ENCODE results near the gene SUFU. TPM values are rescaled to one million over a fixed set of nuclear protein-coding genes. Genes with fewer than 3 reads are reported as not detected.

The SUFU gene
- total RNA-seq, 1 experiment from 2014 or later = 2.4 TPM

DNA sequence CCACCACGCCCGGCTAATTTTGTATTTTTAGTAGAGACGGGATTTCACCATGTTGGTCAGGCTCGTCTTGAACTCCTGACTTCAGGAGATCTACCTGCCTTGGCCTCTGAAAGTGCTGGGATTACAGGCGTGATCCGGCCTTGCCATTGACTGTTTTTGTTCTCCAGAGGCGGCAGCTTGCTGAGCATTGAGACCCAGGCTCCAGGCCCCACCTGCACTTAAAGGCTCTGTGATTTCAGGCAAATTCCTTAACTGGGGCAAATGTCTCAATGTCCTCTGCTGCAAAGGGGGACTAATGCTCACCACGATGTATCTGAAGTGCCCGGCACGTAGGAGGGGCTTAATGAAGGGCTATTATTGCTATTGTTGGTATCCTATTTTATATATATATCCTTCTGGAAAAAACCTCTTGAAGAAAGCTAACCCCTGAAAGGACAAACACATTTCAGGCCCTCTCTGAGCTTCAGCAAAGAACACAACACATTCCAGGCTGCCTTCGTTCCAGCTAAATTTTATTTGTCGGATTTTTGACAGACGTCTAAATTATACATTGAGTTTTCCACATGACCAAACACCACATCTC, 169.6 kb downstream of the SUFU start:
- no peak for DNase-seq (ENCODE audit: low spot score)
- in situ Hi-C loops (cut with HindIII; ENCODE audit: low sequenced_read_pairs) = no loop called here

DNA sequence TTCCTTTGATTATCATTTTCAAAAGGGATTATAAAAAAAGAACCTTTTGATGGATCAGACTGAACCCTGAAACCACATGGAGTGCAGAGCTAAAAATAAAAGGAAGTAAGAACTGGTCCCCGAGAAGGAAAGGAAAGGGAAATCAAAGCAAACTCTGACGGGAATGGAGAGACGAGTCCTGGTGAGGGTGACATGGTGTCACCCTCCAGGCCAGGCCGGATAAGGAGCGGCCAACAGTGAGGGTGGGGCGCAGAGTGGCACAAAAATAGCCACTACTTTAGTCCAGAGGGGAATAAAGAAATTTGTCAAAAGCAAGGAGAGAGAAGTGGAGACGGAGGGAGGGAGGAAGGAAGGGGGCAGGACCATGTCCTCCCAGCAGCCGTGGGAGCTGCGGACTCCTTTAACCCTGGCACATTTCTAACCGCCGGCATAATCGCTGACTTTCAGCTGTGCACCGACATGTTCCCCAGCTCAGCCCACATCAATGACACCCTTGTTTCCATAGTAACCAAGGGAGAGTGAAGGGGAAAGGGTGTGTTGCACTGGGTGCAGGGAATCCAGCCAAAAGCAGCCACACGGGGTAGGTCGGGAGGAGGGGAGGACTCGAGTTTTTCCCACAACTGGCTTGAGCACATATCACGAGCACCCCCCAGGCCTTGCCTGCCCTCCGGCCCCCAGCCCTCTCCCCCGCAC, 170.2 kb downstream of the SUFU start:
- in situ Hi-C loops (cut with HindIII; ENCODE audit: low sequenced_read_pairs) = no loop called here
- DNase-seq (ENCODE audit: low spot score) = peak; percentile 69

DNA sequence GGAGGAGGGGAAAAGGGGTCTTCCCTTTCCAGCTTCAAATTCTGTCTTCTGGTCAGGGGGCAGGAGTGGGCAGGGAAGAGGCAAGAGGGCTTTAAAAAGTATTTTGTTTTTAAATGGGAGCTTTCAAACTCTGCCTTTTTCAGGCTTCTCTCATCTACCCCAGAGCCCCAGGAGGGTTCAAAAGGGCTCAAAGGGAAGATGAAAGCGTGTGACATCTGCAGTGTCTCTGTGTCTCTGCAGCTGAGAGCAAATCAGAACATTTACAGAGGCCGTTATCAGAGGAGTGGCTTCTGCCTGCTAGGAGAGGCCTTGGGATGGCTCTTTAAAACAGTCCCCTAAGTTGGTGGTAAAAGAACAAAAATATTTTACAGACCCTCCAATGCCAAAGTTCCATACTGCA, 170.8 kb downstream of the SUFU start:
- in situ Hi-C loops (cut with HindIII; ENCODE audit: low sequenced_read_pairs) = no loop called here
- no peak for DNase-seq (ENCODE audit: low spot score)

DNA sequence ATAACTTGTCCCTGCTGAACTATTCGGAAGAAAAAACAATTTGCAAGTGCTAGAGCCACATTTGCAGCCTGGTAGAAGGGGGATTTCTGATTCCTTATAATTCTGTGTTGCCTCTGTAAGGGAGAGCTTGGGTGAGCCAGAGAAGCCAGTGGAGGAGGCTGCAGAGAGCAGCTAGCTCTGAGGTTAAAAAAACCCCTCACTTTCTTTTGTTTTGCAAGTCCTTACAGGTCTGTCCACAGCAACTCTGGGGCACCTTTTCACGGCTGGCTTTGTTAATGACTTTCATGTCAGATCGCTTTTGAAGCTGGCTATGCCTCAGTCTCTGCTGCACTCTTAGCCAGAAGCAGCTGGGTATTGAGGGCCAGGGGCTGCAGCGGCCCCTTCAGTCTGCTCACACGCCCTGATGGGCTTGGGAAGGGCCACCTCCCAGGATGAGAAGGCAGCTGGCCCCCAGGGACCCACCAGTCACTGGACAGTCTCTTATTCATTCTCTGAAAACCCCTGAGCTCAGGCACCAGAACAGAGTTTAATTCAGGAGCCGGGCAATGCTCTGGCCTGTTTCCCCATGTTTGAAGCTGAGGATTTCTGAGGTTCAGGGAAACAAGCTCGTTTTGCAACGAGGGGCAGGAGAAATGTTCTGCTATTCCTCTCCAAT, 171.4 kb downstream of the SUFU start:
- DNase-seq (ENCODE audit: low spot score) = no peak
- in situ Hi-C loops (cut with HindIII; ENCODE audit: low sequenced_read_pairs) = no loop called here

DNA sequence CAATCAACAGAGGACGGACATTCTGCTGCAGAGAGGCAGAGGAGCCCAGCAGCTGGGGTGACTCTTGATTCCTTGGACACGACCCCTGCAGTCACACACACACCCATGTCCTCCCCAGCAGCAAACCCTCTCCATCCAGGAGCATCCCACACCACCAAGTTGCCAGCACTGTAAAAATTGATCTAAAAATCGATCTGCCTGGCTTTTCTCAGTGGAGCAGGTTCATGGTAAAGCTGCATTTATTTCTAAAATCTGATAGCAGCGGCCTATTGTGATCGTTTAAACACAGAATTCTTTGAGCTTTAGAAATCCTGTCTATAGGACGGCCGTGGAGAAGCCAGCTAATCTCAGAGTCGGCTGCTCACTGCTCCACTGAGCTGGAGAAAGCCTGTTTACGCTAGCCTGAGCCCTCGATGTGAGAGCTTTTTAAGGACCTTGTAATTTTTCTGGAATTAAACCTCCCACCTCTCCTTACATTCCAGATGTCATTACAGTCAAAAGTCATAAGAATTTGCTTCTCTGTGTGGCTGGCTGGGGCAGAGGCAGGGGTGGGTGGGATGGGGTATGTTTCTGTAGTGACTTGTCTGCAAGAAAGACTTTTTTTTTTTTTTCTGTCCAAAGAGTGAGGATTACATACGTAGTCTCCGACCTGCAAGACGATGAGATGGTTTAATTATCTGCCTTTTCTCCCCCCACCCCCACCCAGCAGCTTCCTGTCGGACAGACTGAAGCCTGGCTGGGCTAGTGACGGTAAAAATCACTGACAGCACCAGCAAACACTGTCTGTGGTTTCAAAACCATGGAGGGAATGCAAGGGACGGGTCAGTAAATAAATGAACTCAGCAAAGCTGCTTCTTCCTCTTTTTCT, 172.1 kb downstream of the SUFU start:
- in situ Hi-C loops (cut with HindIII; ENCODE audit: low sequenced_read_pairs) = no loop called here
- no peak for DNase-seq (ENCODE audit: low spot score)

DNA sequence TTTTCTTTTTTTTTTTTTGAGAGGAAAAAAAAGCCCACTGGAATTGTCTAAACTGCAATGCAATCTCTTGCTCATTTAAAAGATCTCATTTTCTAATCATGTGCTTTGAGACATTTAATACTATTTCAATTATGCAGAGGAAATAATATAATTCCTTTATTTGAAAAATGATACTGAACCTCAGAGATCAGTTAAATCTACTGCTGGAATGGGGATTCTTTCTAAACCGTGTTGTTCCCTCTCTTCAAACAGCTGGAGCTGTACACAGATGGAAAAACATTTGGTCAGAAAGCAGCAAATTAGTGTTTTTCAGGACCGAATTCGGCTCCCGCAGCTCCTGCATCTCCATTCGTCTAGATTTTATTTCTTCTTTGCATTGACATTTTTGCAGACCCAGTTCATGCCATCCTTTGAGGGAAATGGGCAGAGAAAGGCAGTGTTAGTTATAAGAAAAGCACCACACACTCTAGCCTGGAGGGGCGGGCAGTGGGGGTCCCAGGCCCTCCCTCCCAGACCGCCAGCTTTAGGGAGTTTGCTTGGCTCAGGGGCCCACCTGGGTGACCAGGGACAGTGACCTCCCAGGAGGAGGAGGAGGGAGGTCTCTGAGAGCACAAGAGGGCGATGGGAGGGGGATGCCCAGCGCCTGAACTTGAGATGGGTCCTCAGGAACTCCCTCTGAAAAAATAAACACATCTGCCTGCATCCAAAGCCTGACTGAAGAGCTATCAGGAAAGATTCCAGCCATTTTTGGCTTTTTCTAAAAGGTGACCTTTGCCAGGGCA, 173.0 kb downstream of the SUFU start:
- in situ Hi-C loops (cut with HindIII; ENCODE audit: low sequenced_read_pairs) = no loop called here
- DNase-seq (ENCODE audit: low spot score) = no peak

DNA sequence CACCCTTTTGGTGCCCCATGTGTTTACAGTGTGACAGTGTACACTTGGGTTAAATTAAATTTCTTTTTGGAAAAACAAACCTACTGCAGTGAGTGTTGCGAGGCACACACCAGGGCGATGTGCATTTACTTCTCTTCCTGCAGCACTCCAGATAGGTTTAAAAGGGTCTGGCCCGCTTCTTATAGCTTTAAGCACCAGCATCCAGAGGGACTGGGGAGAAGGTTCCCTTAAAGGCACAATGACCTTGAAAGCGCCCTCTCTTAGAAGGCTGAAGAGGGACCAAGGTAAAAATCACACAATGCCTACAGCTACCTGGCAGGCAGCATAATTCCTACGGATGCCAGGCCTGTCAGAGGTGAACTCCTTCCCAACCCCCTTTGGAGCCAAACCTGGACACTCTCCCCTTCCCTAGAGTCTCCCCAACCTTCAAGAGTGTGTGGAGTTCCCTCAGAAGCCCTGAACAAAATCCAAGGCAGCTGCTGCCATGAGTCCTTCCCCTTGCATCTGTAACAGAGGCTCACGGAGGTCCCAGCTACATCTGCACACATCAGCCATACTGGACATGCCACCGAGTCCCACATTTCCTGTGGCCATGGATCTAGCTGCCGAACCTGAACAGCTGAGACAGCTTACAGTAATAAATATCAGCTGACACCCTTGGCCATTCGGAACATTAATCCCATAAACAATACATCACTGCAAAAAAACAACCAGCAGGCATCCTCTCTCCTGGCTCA, 173.7 kb downstream of the SUFU start:
- in situ Hi-C loops (cut with HindIII; ENCODE audit: low sequenced_read_pairs) = no loop called here
- DNase-seq (ENCODE audit: low spot score) = no peak

DNA sequence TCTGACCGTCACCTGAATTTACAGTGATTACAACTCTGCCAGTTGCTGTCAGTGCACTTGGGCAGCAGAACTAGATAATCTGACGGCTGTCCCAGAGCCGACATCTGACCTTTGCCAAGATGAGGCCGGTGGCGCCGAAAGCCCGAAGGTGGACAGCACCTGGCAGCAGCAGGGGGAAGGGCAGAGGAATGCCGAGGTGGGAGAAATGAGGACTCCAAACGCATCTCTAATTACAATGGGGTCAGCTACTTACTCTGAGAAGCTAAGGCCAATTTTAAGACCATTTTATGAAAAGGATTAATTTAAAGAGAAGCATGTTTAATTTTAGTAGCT, 174.3 kb downstream of the SUFU start:
- DNase-seq (ENCODE audit: low spot score) = no peak
- in situ Hi-C loops (cut with HindIII; ENCODE audit: low sequenced_read_pairs) = no loop called here

DNA sequence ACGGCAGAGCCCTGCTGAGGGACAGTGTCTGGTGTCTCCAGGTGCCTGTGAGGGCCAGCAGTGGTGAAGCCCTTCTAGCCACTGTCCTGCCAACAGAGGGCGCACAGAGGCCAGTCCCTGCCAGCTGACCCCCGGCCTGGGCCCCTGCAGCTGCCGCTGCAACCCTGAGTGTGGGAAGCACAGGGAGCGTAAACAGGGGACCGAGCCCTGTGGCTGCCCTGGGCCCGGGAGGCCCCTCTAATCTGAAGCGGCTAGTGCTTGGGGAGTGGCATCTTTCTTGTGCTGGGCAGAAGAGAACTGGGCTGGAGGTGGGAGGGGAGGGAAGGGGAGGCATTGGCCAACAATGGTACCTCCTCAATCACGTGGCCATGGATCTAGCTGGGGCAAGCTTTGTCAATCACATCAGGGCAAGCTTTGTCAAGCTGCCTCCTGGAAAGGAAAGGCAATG, 175.1 kb downstream of the SUFU start:
- DNase-seq (ENCODE audit: low spot score) = peak; percentile 40
- in situ Hi-C loops (cut with HindIII; ENCODE audit: low sequenced_read_pairs) = no loop called here

DNA sequence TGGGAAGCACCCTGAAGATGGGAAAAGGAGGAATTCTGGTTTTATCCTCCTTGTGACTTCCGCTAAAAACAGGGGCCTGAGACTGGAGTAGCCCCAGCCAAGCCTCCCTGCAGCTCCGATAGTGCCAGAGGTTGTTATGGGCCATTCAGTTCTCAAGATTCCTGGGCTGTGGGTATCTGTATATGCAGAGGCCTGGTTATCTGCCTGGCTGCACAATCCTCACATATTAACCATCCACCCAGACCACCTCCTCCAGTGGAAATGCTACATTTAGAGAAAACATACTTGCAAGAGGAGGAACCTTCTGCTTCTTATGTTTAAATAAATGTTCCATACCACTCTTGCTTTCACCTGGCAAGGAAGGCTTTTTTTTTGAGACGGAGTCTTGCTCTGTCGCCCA, 175.8 kb downstream of the SUFU start:
- in situ Hi-C loops (cut with HindIII; ENCODE audit: low sequenced_read_pairs) = no loop called here
- DNase-seq (ENCODE audit: low spot score) = no peak

DNA sequence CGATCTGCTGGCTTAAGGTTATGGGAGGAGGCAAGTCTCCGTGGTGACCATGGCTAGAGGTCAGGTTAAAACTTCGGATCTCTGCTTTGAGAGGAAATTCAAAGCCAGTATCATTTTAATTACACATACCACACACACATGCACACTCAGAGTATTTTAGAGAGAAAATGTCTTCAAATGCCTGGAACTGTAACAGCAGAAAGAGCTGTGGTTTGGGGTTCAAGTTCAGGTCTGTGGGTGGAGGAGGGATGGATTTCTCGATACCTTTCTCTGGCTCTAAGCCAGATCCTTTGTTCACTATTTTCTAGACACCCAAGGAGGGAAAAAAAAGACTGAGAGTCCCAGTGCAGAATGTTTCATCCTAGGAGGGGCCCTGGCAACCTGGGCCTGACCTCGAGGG, 177.9 kb downstream of the SUFU start:
- in situ Hi-C loops (cut with HindIII; ENCODE audit: low sequenced_read_pairs) = no loop called here
- DNase-seq (ENCODE audit: low spot score) = no peak

DNA sequence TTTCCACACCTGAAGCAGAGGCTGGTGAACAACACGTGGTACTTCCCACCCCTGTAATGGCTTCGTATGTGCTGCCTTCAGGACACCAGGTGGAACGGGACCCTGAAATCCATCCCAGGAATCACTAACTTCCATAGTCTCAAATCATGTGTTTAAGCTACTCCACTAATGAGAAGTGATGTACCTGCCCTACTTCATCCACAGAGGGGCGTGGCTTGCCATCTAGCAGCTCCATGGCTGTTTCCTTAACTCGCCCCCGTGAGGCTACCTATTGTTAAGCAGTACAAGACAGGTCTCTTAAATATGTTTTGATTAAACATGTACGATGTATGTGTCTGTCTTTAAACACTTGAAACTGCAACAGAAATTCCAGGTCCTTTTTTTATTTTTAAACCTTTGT, 178.6 kb downstream of the SUFU start:
- in situ Hi-C loops (cut with HindIII; ENCODE audit: low sequenced_read_pairs) = no loop called here
- no peak for DNase-seq (ENCODE audit: low spot score)

DNA sequence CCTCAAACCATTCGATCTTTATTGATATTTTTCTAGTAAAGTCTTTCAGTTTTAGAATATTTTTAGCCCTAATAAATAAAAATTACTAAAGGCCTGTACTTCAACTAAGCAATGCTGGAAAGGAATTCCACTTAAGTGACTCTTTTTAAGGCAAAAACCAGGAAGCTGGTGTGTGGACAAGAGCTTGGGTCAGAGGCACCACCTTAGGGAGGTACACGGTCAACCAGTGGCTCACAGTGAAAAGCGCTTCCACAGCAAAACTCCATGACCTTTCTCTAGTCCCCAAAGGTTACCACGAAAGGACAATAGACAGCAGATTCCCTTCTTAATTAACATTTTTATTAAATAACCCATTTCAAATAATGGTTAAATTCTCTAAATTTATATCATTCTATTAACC, 179.2 kb downstream of the SUFU start:
- in situ Hi-C loops (cut with HindIII; ENCODE audit: low sequenced_read_pairs) = no loop called here
- DNase-seq (ENCODE audit: low spot score) = no peak

Other genes with a start within 250 kb of the SUFU start
- 23.3 and 23.9 TPM in 2 replicates for gene NFKB2, start 108.3 kb upstream of the SUFU start, total RNA-seq (2014; rRNA removed; shearing (Covaris generic))
- 3.1 and 7.9 TPM in 2 replicates for gene PSD, start 85.2 kb upstream of the SUFU start, total RNA-seq (2014; rRNA removed; shearing (Covaris generic))
- 29.9 and 32.1 TPM in 2 replicates for gene FBXL15, start 83.1 kb upstream of the SUFU start, total RNA-seq (2014; rRNA removed; shearing (Covaris generic))
- gene CUEDC2, start 71.4 kb upstream of the SUFU start, total RNA-seq (2014; rRNA removed; shearing (Covaris generic)) = 133 and 209 TPM in 2 replicates
- 1.8 TPM in 1 of 2 replicates, not detected in the other for gene C10orf95, start 52.4 kb upstream of the SUFU start, total RNA-seq (2014; rRNA removed; shearing (Covaris generic))
- 116 and 185 TPM in 2 replicates for gene ACTR1A, start 1.3 kb upstream of the SUFU start, total RNA-seq (2014; rRNA removed; shearing (Covaris generic))
- 30.2 and 44.4 TPM in 2 replicates for gene TRIM8, start 140.5 kb downstream of the SUFU start, total RNA-seq (2014; rRNA removed; shearing (Covaris generic))
- gene ARL3, start 210.4 kb downstream of the SUFU start, total RNA-seq (2014; rRNA removed; shearing (Covaris generic)) = 10.4 and 10.5 TPM in 2 replicates
- 17.0 and 25.7 TPM in 2 replicates for gene SFXN2, start 210.7 kb downstream of the SUFU start, total RNA-seq (2014; rRNA removed; shearing (Covaris generic))
- 13.6 and 16.6 TPM in 2 replicates for gene WBP1L, start 240.0 kb downstream of the SUFU start, total RNA-seq (2014; rRNA removed; shearing (Covaris generic))

All from G401 (cell line).